ENCODE measurements around the gene TMEM116.
"Not testable (repeated sequence)": the region's sequence is repeated elsewhere in the genome, so short reads cannot be mapped to it uniquely, and the experiment has no call there.

The TMEM116 gene

DNA sequence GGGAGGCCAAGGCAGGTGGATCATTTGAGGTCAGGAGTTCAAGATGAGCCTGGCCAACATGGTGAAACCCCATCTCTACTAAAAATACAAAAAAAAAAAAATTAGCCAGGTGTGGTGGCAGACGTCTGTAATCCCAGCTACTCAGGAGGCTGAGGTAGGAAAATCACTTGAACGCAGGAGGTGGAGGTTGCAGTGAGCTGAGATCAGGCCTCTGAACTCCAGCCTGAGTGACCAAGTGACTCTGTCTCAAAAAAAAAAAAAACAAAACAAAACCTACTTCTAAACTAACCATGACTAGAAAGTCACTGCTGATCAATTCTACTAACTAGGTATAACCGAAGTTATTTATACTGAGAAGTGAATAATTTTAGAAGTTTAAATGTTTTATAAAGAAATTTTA lies 3.4 kb downstream of the TMEM116 start:
- not testable (repeated sequence) for DNase-seq (ENCODE audit: low read depth in 3 of 3)

- no peak for DNase-seq (ENCODE audit: low read depth in 3 of 3)
Observed at GRCh38 chr12:112008918-112009317, 4.0 kb downstream of the TMEM116 start.

GRCh38 chr12:112007945-112008344 lies 5.0 kb downstream of the TMEM116 start:
- no peak for DNase-seq (ENCODE audit: low read depth in 3 of 3)

DNA sequence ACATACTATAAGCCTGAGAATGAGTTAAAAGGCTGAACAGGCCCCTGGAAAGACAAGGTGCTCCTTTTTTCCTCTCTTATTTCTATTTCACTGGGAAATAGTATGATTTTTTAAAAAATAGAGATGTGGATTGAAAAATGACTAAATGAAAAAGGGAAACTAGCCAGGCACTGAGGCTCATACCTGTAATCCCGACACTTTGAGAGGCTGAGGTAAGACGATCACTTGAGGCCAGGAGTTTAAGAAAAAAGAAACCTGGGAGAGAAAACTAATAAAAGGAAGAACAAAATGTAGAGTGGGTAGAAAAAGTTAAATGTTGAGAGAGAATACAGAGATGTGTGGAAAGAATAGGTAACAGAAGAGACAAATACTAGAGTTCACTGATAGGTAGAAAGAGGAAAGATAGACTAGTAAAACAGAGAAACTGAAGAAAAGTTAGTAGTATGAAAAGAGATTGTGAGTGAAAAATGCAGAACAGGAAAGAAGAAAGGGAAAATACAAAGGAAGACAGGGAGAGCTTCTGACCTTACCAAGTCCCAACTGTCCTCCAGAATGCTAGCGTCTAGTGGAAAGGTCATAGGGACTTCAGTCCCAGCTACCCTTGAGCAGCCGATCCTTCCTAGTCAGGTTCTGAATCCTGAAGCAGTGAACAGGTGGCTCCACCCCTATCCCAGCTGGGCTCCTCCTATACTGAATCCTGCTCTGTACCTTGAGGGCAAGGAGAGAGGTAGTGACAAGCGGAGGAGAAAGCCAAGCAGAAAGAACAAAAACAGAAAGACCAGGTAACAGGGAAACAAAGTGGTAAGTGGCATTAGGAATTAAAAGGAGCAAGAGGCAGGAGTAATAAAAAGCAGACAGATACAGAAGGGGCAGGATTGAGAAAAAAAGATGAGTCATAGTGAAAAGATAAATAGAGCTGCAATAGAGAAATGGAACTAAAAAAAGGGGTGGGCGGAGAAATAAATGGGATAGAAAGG lies 7.3 kb downstream of the TMEM116 start:
- DNase-seq (ENCODE audit: low read depth in 3 of 3): no peak

GRCh38 chr12:112004041-112004440 lies 8.9 kb downstream of the TMEM116 start:
- no peak for DNase-seq (ENCODE audit: low read depth in 3 of 3)

GRCh38 chr12:112001576-112001975 lies 11.4 kb downstream of the TMEM116 start:
- DNase-seq (ENCODE audit: low read depth in 3 of 3): no peak

GRCh38 chr12:112000820-112001219 lies 12.1 kb downstream of the TMEM116 start:
- DNase-seq (ENCODE audit: low read depth in 3 of 3): no peak

GRCh38 chr12:111999129-111999528 lies 13.8 kb downstream of the TMEM116 start:
- DNase-seq (ENCODE audit: low read depth in 3 of 3): not testable (repeated sequence)

- no peak for DNase-seq (ENCODE audit: low read depth in 3 of 3)
Observed at GRCh38 chr12:111998015-111998414, 14.9 kb downstream of the TMEM116 start.

DNA sequence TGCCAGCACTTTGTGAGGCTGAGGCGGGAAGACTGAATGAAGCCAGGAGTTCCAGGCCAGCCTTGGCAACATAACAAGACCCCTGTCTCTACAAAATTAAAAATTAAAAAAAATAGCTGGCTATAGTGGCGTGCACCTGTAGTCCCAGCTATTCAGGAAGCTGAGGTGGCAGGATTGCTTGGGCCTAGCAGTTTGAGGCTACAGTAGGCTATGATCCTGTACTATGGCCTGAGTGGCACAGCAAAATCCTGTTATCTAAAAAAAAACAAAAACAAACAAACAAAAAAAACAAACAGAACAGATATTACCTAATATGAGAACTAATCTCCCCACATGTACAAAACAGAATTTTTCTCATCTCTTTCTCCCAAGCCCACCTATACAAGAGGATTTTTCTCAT lies 15.7 kb downstream of the TMEM116 start:
- no peak for DNase-seq (ENCODE audit: low read depth in 3 of 3)

DNA sequence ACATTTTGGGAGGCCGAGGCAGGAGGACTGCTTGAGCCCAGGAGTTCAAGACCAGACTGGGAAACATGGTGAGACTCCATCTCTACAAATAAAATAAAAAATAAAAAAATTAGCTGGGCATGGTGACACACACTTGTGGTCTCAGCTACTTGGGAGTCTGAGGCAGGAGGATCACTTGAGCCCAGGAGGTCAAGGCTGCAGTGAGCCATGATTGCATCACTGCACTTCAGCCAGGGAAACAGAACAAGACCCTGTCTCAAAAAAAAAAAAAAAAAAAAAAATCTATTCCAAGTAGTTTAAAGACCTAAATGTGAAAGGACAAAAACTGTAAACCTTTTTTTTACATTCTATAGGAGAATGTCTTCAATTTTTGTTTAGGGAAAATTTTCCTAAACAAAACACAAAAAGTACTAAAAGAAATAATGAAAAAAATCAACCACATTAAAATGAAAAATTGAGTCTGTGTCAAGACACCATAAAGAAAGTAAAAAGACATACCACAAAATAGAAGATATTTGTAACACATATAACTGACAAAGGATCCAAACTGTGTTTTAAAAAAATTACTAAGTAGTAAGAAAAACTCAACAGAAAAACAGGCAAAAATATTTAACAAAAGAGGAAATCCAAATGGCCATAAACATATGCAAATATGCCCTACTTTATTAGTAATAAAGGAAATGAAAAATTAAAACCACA lies 17.0 kb downstream of the TMEM116 start:
- no peak for DNase-seq (ENCODE audit: low read depth in 3 of 3)

DNA sequence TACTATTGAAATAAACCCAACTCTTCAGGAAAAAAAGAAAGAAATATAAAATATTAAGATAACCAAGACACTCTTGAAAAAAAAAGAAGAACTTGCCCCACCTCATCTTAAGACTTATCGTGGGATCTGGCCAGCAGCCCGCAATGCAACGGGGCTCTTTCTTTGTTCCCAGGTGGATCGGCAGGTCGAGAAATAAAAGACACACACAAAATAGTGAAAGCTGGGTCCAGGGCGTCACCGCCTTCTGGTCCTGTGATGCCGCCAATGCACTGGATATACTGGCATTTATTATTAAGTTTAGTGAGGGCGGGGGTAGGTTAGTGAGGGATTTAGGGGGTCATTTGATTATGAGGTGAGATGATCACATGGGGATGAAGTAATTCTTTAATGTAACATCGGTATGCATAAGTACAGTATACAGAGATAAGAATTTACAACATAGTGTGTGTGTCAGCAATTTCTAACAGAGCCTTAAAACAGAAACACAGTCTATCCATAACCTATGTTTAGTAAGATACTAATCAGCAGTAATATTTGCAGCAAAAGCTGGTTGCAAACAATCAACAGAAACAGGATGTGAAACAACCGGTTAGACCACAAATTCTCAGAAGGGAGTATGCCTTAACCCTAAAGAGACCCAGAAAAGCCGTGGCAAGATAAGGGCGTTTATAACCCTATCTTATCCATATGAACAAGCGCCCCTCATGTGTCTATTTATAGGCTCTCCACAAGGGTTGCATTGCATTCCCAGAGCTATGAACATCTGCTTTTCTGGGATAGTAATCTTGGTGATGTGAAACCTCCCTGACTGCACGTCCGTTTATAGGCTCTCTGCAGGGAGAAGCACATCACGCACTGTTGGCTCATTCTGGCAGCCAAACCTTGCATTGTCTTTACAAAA lies 18.5 kb downstream of the TMEM116 start:
- not testable (repeated sequence) for DNase-seq (ENCODE audit: low read depth in 3 of 3)

DNA sequence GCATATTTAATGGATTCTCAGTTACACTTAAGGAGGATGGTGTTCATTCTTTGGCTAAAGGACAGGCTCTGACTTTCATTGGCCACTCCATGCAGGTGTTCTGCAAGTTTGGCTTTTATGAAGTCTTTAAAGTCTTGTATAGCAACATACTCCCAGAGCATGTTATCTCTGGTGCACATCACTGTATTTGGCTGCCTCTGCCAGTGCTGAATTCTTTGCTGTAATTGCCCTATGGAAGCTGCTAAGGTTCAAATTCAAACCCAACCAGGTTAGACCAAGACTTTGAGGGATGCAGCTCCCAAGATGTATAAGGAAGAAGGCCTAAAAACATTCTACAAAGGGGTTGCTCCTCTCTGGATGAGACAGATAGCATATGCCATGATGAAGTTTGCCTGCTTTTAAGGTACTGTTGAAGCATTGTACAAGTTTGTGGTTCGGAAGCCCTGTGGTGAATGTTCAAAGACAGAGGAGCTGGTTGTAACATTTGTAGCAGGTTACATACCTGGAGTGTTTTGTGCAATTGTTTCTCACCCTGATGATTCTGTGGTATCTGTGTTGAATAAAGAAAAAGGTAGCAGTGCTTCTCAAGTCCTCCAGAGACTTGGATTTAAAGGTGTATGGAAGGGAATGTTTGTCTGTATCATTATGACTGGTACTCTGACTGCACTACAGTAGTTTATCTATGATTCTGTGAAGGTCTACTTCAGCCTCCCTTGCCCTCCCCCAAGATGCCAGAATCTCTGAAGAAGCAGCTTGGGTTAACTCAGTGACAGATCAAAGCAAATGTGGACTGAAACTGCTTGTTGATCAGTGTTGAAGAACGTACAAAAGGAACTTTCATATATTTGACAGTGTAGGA lies 19.4 kb downstream of the TMEM116 start:
- no peak for DNase-seq (ENCODE audit: low read depth in 3 of 3)

GRCh38 chr12:111992464-111992863 lies 20.5 kb downstream of the TMEM116 start:
- DNase-seq (ENCODE audit: low read depth in 3 of 3): no peak

DNA sequence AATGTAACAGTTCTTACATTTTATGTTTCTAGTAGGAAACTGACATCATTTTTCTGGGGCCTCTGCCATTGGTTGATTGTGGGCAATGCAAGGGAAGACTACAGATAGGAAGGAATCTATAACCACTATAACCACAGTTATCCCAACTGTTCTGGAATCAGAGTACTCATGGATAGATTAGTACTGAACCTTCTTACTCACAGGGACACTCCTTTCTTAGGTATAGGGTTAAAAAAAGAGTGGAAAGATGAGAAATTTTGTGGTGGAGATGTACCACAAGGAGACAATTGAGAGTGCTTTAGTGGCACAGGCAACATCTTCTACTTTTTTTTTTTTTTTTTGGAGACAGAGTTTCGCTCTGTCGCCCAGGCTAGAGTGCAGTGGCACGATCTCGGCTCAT lies 21.0 kb downstream of the TMEM116 start:
- DNase-seq (ENCODE audit: low read depth in 3 of 3): no peak

- DNase-seq (ENCODE audit: low read depth in 3 of 3): no peak
Observed at GRCh38 chr12:111991535-111991934, 21.4 kb downstream of the TMEM116 start.

DNA sequence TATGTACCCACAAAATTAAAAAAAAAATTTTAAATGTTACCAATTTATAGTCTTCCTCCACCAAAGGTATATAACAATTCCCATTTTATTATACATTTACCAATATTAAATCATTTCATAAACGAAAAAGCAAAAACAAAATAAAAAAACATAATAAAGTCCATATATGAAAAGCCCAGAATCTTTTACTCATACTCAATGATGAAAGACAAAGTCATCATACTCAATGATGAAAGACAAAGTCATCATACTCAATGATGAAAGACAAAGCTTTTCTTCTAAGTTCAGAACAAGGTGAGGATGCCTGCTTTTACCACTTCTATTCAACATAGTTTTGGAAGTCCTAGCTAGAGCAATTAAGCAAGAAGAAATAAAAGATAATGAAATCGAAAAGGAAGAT lies 28.1 kb downstream of the TMEM116 start:
- no peak for DNase-seq (ENCODE audit: low read depth in 3 of 3)

DNA sequence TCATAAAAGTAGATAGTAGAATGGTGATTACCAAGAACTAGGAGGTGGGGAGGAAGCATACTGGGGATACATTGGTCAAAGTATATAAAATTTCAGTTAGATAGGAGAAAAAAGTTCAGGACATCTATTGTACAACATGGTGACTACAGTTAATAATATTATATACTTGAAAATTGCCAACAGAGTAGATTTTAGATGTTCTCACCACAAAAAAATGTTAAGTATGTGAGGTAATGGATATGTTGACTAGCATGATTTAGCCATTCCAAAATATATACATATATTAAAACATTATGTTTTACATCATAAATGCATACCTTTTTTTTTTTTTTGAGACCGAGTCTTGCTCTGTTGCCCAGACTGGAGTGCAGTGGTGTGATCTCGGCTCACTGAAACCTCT lies 31.0 kb downstream of the TMEM116 start:
- DNase-seq (ENCODE audit: low read depth in 3 of 3): no peak

DNA sequence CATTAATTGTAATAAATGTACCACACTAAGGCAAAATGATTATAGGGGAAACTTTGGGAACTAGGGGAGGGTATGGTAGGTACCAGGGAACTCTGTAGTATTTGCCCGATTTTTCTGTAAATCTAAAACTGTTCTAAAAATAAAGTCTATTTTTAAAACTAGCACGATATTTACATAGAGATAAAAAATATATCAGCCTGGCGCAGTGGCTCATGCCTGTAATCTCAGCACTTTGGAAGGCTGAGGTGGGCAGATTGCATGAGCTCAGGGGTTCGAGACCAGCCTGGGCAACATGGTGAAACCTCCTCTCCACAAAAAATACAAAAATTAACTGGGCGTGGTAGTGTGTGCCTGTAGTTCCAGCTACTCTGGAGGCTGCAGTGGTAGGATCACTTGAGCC lies 32.4 kb downstream of the TMEM116 start:
- no peak for DNase-seq (ENCODE audit: low read depth in 3 of 3)

GRCh38 chr12:111978545-111978944 lies 34.4 kb downstream of the TMEM116 start:
- DNase-seq (ENCODE audit: low read depth in 3 of 3): no peak

- DNase-seq (ENCODE audit: low read depth in 3 of 3): no peak
Observed at GRCh38 chr12:111976860-111977259, 36.1 kb downstream of the TMEM116 start.

Measured in stimulated activated CD4-positive, alpha-beta T cell treated with anti-CD3 and anti-CD28 coated beads, TNF-alpha, amount 100 ng/mL, for 24 hours (primary cell).